Measurements from ENCODE around the gene LTBP1. TPM values are rescaled to one million over a fixed set of nuclear protein-coding genes. Genes with fewer than 3 reads are reported as not detected.

Gene LTBP1
- total RNA-seq, 1 donor from 2014 or later: 102 TPM

GRCh38 chr2:32925976-32926707, 20.6 kb upstream of the LTBP1 start:
- H3K27me3 Mint-ChIP-seq (ENCODE audit: unreplicated experiment): no peaks in the 10 kb centered on the region
- TF ChIP-seq CTCF (IDR thresholded peaks at IDR 0.05): no peak
- H3K4me3 Mint-ChIP-seq (ENCODE audit: unreplicated experiment): no peak overlapping the region
- no peak overlapping the region for H3K27ac Mint-ChIP-seq (ENCODE audit: unreplicated experiment)
- no peaks in the 10 kb centered on the region for H3K9me3 Mint-ChIP-seq (ENCODE audit: unreplicated experiment)
- no peaks in the 10 kb centered on the region for H3K4me1 Mint-ChIP-seq (ENCODE audit: unreplicated experiment)
- no peaks in the 10 kb centered on the region for H3K36me3 Mint-ChIP-seq (ENCODE audit: unreplicated experiment)
- no peak for DNase-seq (ENCODE audit: extremely low spot score, unreplicated experiment)

GRCh38 chr2:32926708-32927084, 20.1 kb upstream of the LTBP1 start:
- Mint-ChIP-seq H3K36me3 (ENCODE audit: unreplicated experiment) (no peaks in the 10 kb centered on the region), H3K4me3 (ENCODE audit: unreplicated experiment) (no peak overlapping the region), H3K27me3 (ENCODE audit: unreplicated experiment) (no peaks in the 10 kb centered on the region), H3K27ac (ENCODE audit: unreplicated experiment) (no peak overlapping the region), H3K4me1 (ENCODE audit: unreplicated experiment) (peaks cover 2% of the 10 kb centered on the region), H3K9me3 (ENCODE audit: unreplicated experiment) (no peaks in the 10 kb centered on the region)
- TF ChIP-seq CTCF (IDR thresholded peaks at IDR 0.05): no peak
- DNase-seq (ENCODE audit: extremely low spot score, unreplicated experiment): no peak

- no peaks in the 10 kb centered on the region for H3K36me3 Mint-ChIP-seq (ENCODE audit: unreplicated experiment)
- H3K4me3 Mint-ChIP-seq (ENCODE audit: unreplicated experiment): no peak overlapping the region
- H3K9me3 Mint-ChIP-seq (ENCODE audit: unreplicated experiment): no peaks in the 10 kb centered on the region
- no peak overlapping the region for H3K27ac Mint-ChIP-seq (ENCODE audit: unreplicated experiment)
- H3K4me1 Mint-ChIP-seq (ENCODE audit: unreplicated experiment): peaks cover 11% of the 10 kb centered on the region
- no peaks in the 10 kb centered on the region for H3K27me3 Mint-ChIP-seq (ENCODE audit: unreplicated experiment)
- TF ChIP-seq CTCF (IDR thresholded peaks at IDR 0.05): no peak
- DNase-seq (ENCODE audit: extremely low spot score, unreplicated experiment): no peak
Measured at GRCh38 chr2:32930436-32930835, 16.3 kb upstream of the LTBP1 start.

- Mint-ChIP-seq H3K27ac (ENCODE audit: unreplicated experiment) (no peak overlapping the region), H3K27me3 (ENCODE audit: unreplicated experiment) (no peaks in the 10 kb centered on the region), H3K9me3 (ENCODE audit: unreplicated experiment) (no peaks in the 10 kb centered on the region), H3K4me3 (ENCODE audit: unreplicated experiment) (no peak overlapping the region), H3K36me3 (ENCODE audit: unreplicated experiment) (no peaks in the 10 kb centered on the region), H3K4me1 (ENCODE audit: unreplicated experiment) (peaks cover 11% of the 10 kb centered on the region)
- no peak for TF ChIP-seq CTCF (IDR thresholded peaks at IDR 0.05)
- DNase-seq (ENCODE audit: extremely low spot score, unreplicated experiment): no peak
Measured at GRCh38 chr2:32931519-32931918, 15.2 kb upstream of the LTBP1 start.

- Mint-ChIP-seq H3K9me3 (ENCODE audit: unreplicated experiment) (no peaks in the 10 kb centered on the region), H3K27ac (ENCODE audit: unreplicated experiment) (peak overlapping the region; percentile 2), H3K4me3 (ENCODE audit: unreplicated experiment) (no peak overlapping the region), H3K36me3 (ENCODE audit: unreplicated experiment) (no peaks in the 10 kb centered on the region), H3K4me1 (ENCODE audit: unreplicated experiment) (peaks cover 11% of the 10 kb centered on the region), H3K27me3 (ENCODE audit: unreplicated experiment) (no peaks in the 10 kb centered on the region)
- DNase-seq (ENCODE audit: extremely low spot score, unreplicated experiment): no peak
- TF ChIP-seq CTCF (IDR thresholded peaks at IDR 0.05): no peak
Measured at GRCh38 chr2:32931945-32932709, 14.6 kb upstream of the LTBP1 start.

All from osteocyte (in vitro differentiated cells).